CD4-positive, alpha-beta T cell treated with Interleukin-2 at 100 ng/mL for 4 hours (primary cell): ENCODE measurements around the gene CDC42EP2.
"Not testable (repeated sequence)": the region's sequence is repeated elsewhere in the genome, so short reads cannot be mapped to it uniquely, and the experiment has no call there.

ENCODE experiments used
- DNase-seq: peaks from one replicate; pipeline ENCODE4 v3.0.0-alpha.2; 2020; ENCODE audit warnings: low spot score

Gene CDC42EP2

GRCh38 chr11:65317025-65317786 lies 2.5 kb downstream of the CDC42EP2 start:
- no peak for DNase-seq

GRCh38 chr11:65320386-65321075 lies 5.9 kb downstream of the CDC42EP2 start:
- no peak for DNase-seq

- DNase-seq, result no peak
These were observed 6.4 kb downstream of the CDC42EP2 start for GRCh38 chr11:65321076-65321475.

- DNase-seq, result no peak
These were observed 7.3 kb downstream of the CDC42EP2 start for GRCh38 chr11:65321828-65322485.

- no peak for DNase-seq
These were observed 9.1 kb downstream of the CDC42EP2 start for GRCh38 chr11:65323813-65324212.

- DNase-seq, result no peak
These were observed 10.8 kb downstream of the CDC42EP2 start for GRCh38 chr11:65325435-65325834.

- no peak for DNase-seq
These were observed 12.4 kb downstream of the CDC42EP2 start for GRCh38 chr11:65327021-65327420.

- no peak for DNase-seq
These were observed 14.8 kb downstream of the CDC42EP2 start for GRCh38 chr11:65329478-65329877.

- peak; percentile 86 for DNase-seq
These were observed 15.3 kb downstream of the CDC42EP2 start for GRCh38 chr11:65329944-65330403.

- no peak for DNase-seq
These were observed 15.9 kb downstream of the CDC42EP2 start for GRCh38 chr11:65330544-65330943.

GRCh38 chr11:65332591-65332990 lies 17.9 kb downstream of the CDC42EP2 start:
- DNase-seq, result not testable (repeated sequence)

GRCh38 chr11:65334696-65335295 lies 20.1 kb downstream of the CDC42EP2 start:
- no peak for DNase-seq

GRCh38 chr11:65338676-65339075 lies 24.0 kb downstream of the CDC42EP2 start:
- DNase-seq, result no peak

GRCh38 chr11:65340226-65340625 lies 25.6 kb downstream of the CDC42EP2 start:
- no peak for DNase-seq

GRCh38 chr11:65341856-65342255 lies 27.2 kb downstream of the CDC42EP2 start:
- no peak for DNase-seq

GRCh38 chr11:65351511-65351910 lies 36.8 kb downstream of the CDC42EP2 start:
- no peak for DNase-seq

- no peak for DNase-seq
These were observed 38.1 kb downstream of the CDC42EP2 start for GRCh38 chr11:65352783-65353182.

- DNase-seq, result no peak
These were observed 38.7 kb downstream of the CDC42EP2 start for GRCh38 chr11:65353376-65353775.

GRCh38 chr11:65353900-65354264 lies 39.2 kb downstream of the CDC42EP2 start:
- no peak for DNase-seq

GRCh38 chr11:65354265-65355012 lies 39.8 kb downstream of the CDC42EP2 start, which contains the start of gene TIGD3:
Gene TIGD3 (plus strand): TSS chr11:65354751. CDS start chr11:65355809, 1,058 bp downstream.
- DNase-seq, result peak; percentile 97

GRCh38 chr11:65355013-65355775 lies 40.5 kb downstream of the CDC42EP2 start:
- peak; percentile 40 for DNase-seq
